ENCODE data around the gene RELCH. TPM values are rescaled to one million over a fixed set of nuclear protein-coding genes. Genes with fewer than 3 reads are reported as not detected.

The RELCH gene
- polyA plus RNA-seq, 1 experiment, result 8.2 TPM

DNA sequence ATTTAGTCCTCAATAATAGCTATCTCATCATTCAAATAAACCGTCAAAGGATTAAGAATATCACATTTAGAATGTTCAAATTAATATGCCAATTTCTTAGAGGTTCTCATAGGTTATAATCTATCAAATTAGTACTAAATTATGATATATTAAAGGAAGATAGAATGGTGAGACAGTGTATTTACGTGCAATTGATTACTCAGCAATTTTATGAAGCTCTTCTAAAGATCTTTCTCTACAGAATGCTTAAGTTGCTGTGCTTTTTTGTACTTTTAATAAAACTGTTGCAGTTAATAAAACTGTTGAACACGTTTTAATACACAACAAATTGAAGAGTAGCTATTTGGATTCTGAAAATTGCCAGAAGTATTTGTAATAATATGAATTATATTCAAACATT lies 39.0 kb downstream of the RELCH start:
- ChIA-PET CTCF (interaction anchor here (0.5 to 1.1 kb wide), 2 partner anchors 23 to 90 kb away, joined by 3 read pairs; no protein-coding TSS in a partner anchor), POLR2A (no interaction called here)
- no peaks in the 10 kb centered on the region for H3K27me3 ChIP-seq (ENCODE audit: control insufficient read depth, insufficient read depth, low read length)
- peaks cover 2% of the 10 kb centered on the region for H3K36me3 ChIP-seq (ENCODE audit: control insufficient read depth, insufficient read depth, low read length)
- TF ChIP-seq, protein P1, sequence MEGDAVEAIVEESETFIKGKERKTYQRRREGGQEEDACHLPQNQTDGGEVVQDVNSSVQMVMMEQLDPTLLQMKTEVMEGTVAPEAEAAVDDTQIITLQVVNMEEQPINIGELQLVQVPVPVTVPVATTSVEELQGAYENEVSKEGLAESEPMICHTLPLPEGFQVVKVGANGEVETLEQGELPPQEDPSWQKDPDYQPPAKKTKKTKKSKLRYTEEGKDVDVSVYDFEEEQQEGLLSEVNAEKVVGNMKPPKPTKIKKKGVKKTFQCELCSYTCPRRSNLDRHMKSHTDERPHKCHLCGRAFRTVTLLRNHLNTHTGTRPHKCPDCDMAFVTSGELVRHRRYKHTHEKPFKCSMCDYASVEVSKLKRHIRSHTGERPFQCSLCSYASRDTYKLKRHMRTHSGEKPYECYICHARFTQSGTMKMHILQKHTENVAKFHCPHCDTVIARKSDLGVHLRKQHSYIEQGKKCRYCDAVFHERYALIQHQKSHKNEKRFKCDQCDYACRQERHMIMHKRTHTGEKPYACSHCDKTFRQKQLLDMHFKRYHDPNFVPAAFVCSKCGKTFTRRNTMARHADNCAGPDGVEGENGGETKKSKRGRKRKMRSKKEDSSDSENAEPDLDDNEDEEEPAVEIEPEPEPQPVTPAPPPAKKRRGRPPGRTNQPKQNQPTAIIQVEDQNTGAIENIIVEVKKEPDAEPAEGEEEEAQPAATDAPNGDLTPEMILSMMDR (IDR thresholded peaks at IDR 0.05; ENCODE audit: insufficient read depth, low read depth, low read length), result no peak
- no peak for DNase-seq (ENCODE audit: low read depth)
- no peak overlapping the region for H3K4me3 ChIP-seq (ENCODE audit: low read depth, low read length)

DNA sequence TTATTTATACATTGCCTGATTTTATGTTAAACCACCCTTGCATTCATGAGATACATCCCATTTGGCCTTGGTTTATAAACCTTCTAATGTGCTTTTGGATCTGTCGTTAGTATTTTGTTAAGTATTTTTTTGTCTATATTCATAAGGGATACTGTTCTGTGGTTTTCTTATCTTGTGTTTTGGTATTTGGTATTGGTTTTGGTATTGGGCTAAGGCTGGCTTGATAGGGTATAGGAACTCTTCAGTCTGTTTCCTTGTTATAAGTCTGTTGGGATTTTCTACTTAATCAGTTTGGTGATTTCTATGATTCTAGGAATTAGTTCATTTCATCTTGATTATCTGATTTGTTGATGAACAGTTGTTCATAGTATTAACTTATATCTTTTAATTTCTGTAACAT lies 49.2 kb downstream of the RELCH start:
- TF ChIP-seq, protein P1 (IDR thresholded peaks at IDR 0.05; ENCODE audit: insufficient read depth, low read depth, low read length), result no peak
- Histone ChIP-seq H3K36me3 (ENCODE audit: control insufficient read depth, insufficient read depth, low read length) (no peaks in the 10 kb centered on the region), H3K4me3 (ENCODE audit: low read depth, low read length) (no peak overlapping the region), H3K27me3 (ENCODE audit: control insufficient read depth, insufficient read depth, low read length) (no peaks in the 10 kb centered on the region)
- ChIA-PET CTCF (no interaction called here), POLR2A (no interaction called here)
- no peak for DNase-seq (ENCODE audit: low read depth)

DNA sequence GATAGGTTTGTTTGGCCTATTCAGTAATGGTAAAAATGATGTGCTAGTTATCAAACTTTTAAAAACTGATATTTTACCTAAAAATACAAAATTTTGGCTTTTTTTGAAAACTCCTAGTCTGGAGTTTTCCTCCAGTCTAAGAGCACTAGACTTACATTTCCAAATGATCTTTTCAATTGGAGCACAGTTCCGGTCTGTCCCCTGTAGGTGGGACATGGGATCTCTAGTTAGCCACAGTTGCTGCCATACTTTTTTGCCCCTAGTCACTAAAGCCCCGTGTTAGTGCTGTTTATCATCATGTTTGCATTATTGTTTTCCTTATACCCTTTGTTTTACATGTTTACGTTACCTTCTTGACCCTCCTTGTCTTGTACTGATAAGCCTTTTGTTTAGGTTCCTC lies 52.4 kb downstream of the RELCH start:
- H3K4me3 ChIP-seq (ENCODE audit: low read depth, low read length), result no peak overlapping the region
- CTCF ChIA-PET, result interaction anchor here (2.0 kb wide), 1 partner anchor 10 kb away, joined by 15 read pairs; no protein-coding TSS in a partner anchor

DNA sequence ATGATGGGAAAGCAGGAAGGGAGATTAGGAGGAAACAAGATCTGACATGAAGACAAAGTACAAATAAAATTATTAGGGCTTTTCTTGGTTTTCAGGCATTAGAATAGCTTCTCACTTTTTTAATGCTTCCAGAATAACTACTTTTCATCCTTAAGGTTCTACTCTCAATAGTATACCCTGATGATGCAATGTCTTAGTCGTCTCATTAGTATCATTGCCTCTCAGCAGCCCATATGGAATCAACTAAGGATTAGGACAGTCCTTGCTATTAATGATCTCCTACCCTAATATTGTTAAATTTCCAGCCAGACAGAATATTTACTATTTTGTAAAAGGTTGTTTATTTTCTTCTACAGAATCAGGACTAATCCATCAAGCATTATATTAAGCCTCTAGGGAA lies 55.9 kb downstream of the RELCH start:
- no peak overlapping the region for H3K4me3 ChIP-seq (ENCODE audit: low read depth, low read length)
- H3K36me3 ChIP-seq (ENCODE audit: control insufficient read depth, insufficient read depth, low read length), result no peaks in the 10 kb centered on the region
- no peak for DNase-seq (ENCODE audit: low read depth)
- CTCF ChIA-PET, result no interaction called here
- POLR2A ChIA-PET, result no interaction called here
- no peaks in the 10 kb centered on the region for H3K27me3 ChIP-seq (ENCODE audit: control insufficient read depth, insufficient read depth, low read length)
- TF ChIP-seq, protein P1 (IDR thresholded peaks at IDR 0.05; ENCODE audit: insufficient read depth, low read depth, low read length), result no peak

More for the DNA sequence above, 52.4 kb downstream of the RELCH start:
- Histone ChIP-seq H3K36me3 (ENCODE audit: control insufficient read depth, insufficient read depth, low read length) (no peaks in the 10 kb centered on the region), H3K27me3 (ENCODE audit: control insufficient read depth, insufficient read depth, low read length) (no peaks in the 10 kb centered on the region)
- POLR2A ChIA-PET, result no interaction called here
- TF ChIP-seq, protein P1 (IDR thresholded peaks at IDR 0.05; ENCODE audit: insufficient read depth, low read depth, low read length), result no peak
- no peak for DNase-seq (ENCODE audit: low read depth)

DNA sequence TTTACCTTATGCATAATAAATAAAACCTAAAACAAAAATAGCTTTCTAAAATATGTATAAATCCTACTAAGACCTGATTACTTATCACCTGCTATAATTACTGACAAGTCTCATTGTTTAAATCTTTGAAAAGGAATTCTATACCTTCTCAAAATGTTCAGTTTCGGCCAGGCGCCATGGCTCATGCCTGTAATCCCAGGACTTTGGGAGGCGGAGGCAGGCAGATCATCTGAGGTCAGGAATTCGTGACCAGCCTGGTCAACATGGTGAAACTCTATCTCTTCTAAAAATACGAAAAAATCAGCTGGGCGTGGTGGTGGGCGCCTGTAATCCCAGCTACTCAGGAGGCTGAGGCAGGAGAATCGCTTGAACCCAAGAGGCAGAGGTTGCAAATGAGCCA lies 58.1 kb downstream of the RELCH start:
- ChIA-PET POLR2A (no interaction called here), CTCF (interaction anchor here (1.4 kb wide), 1 partner anchor 16 kb away, joined by 3 read pairs; no protein-coding TSS in a partner anchor)
- TF ChIP-seq, protein P1 (IDR thresholded peaks at IDR 0.05; ENCODE audit: insufficient read depth, low read depth, low read length), result no peak
- no peaks in the 10 kb centered on the region for H3K36me3 ChIP-seq (ENCODE audit: control insufficient read depth, insufficient read depth, low read length)
- no peak for DNase-seq (ENCODE audit: low read depth)
- H3K4me3 ChIP-seq (ENCODE audit: low read depth, low read length), result no peak overlapping the region
- no peaks in the 10 kb centered on the region for H3K27me3 ChIP-seq (ENCODE audit: control insufficient read depth, insufficient read depth, low read length)
